GM19193 (cell line): ENCODE data around the gene ABCD1.

Experiments
- POLR2A ChIP-seq: IDR thresholded peaks from 4 replicates; pipeline ENCODE4 v1.6.1; 2011; ENCODE audit not compliant: insufficient read depth, insufficient read length; ENCODE audit errors: extremely low read depth

The ABCD1 gene

GRCh38 chrX:153775293-153776119 lies 50.9 kb downstream of the ABCD1 start:
- TF ChIP-seq POLR2A, result no peak

- no peak for TF ChIP-seq POLR2A
These were observed 51.5 kb downstream of the ABCD1 start for GRCh38 chrX:153776120-153776599.

- no peak for TF ChIP-seq POLR2A
These were observed 52.0 kb downstream of the ABCD1 start for GRCh38 chrX:153776611-153777045.

- TF ChIP-seq POLR2A, result no peak
These were observed 52.8 kb downstream of the ABCD1 start for GRCh38 chrX:153777261-153778090.

- TF ChIP-seq POLR2A, result no peak
These were observed 53.5 kb downstream of the ABCD1 start for GRCh38 chrX:153778181-153778580.

GRCh38 chrX:153778684-153779101 lies 54.0 kb downstream of the ABCD1 start:
- TF ChIP-seq POLR2A, result no peak

GRCh38 chrX:153779891-153780677 lies 55.4 kb downstream of the ABCD1 start:
- no peak for TF ChIP-seq POLR2A

GRCh38 chrX:153780678-153781427 lies 56.2 kb downstream of the ABCD1 start, which contains the start of gene SRPK3:
Gene SRPK3, plus strand, starts transcription at chrX:153781041. Its CDS starts 46 bp downstream, at chrX:153781087.
- TF ChIP-seq POLR2A, result no peak

- no peak for TF ChIP-seq POLR2A
These were observed 56.9 kb downstream of the ABCD1 start for GRCh38 chrX:153781428-153782047.

- no peak for TF ChIP-seq POLR2A
These were observed 57.7 kb downstream of the ABCD1 start for GRCh38 chrX:153782313-153782712.

- no peak for TF ChIP-seq POLR2A
These were observed 58.2 kb downstream of the ABCD1 start for GRCh38 chrX:153782871-153783270.

GRCh38 chrX:153783378-153784013 lies 58.8 kb downstream of the ABCD1 start:
- no peak for TF ChIP-seq POLR2A

- TF ChIP-seq POLR2A, result no peak
These were observed 59.8 kb downstream of the ABCD1 start for GRCh38 chrX:153784325-153784967.
